Measurements from ENCODE around the gene LAMC2.
"Not testable (repeated sequence)": the region's sequence is repeated elsewhere in the genome, so short reads cannot be mapped to it uniquely, and the experiment has no call there.

LAMC2 gene

GRCh38 chr1:183273300-183273699 lies 87.2 kb downstream of the LAMC2 start:
- no peak overlapping the region for H3K27ac ChIP-seq
- ChIA-PET POLR2A (ENCODE audit: low non-redundant PET) (no interaction called here), CTCF (interaction anchor here (0.9 to 1.1 kb wide), 2 partner anchors 38 to 349 kb away, joined by 3 to 4 read pairs; no protein-coding TSS in a partner anchor)

GRCh38 chr1:183273984-183274383 lies 87.9 kb downstream of the LAMC2 start:
- DNase-seq (ENCODE audit: low spot score); POLR2A ChIA-PET (ENCODE audit: low non-redundant PET): not testable (repeated sequence)
- CTCF ChIA-PET, result interaction anchor here (0.9 kb wide), 1 partner anchor 39 kb away, joined by 3 read pairs; no protein-coding TSS in a partner anchor
- H3K27ac ChIP-seq, result peak overlapping the region; percentile 32; the same call in 1 of the 2 replicates

More at GRCh38 chr1:183273300-183273699, 87.2 kb downstream of the LAMC2 start:
- TF ChIP-seq CTCF (conservative IDR thresholded peaks at IDR 0.05; ENCODE audit: low read depth), result no peak
- DNase-seq (ENCODE audit: low spot score), result peak; percentile 44

- no peak for DNase-seq (ENCODE audit: low spot score)
- no peak for TF ChIP-seq CTCF (conservative IDR thresholded peaks at IDR 0.05; ENCODE audit: low read depth)
- no peak overlapping the region for H3K27ac ChIP-seq
- POLR2A ChIA-PET (ENCODE audit: low non-redundant PET), result no interaction called here
- CTCF ChIA-PET, result interaction anchor here (0.7 kb wide), 1 partner anchor 312 kb away, joined by 3 read pairs; no protein-coding TSS in a partner anchor
These were observed 88.8 kb downstream of the LAMC2 start for GRCh38 chr1:183274836-183275235.

- H3K27ac ChIP-seq, result no peak overlapping the region
- ChIA-PET CTCF (interaction anchor here (0.6 to 0.7 kb wide), 3 partner anchors 10 to 313 kb away, joined by 3 to 4 read pairs (median 3); no protein-coding TSS in a partner anchor), POLR2A (ENCODE audit: low non-redundant PET) (no interaction called here)
- no peak for DNase-seq (ENCODE audit: low spot score)
- TF ChIP-seq CTCF (conservative IDR thresholded peaks at IDR 0.05; ENCODE audit: low read depth), result no peak
These were observed 89.3 kb downstream of the LAMC2 start for GRCh38 chr1:183275322-183275721.

GRCh38 chr1:183276386-183277080 lies 90.5 kb downstream of the LAMC2 start:
- CTCF ChIA-PET, result interaction anchor here (0.9 kb wide), 1 partner anchor 181 kb away, joined by 3 read pairs; no protein-coding TSS in a partner anchor

GRCh38 chr1:183277821-183278738 lies 92.0 kb downstream of the LAMC2 start:
- POLR2A ChIA-PET (ENCODE audit: low non-redundant PET), result interaction anchor here (1.5 kb wide), 1 partner anchor 10 kb away, joined by 4 read pairs; no protein-coding TSS in a partner anchor

More at GRCh38 chr1:183276386-183277080, 90.5 kb downstream of the LAMC2 start:
- no peak for TF ChIP-seq CTCF (conservative IDR thresholded peaks at IDR 0.05; ENCODE audit: low read depth)
- no peak for DNase-seq (ENCODE audit: low spot score)
- POLR2A ChIA-PET (ENCODE audit: low non-redundant PET), result no interaction called here
- H3K27ac ChIP-seq, result no peak overlapping the region

More at GRCh38 chr1:183277821-183278738, 92.0 kb downstream of the LAMC2 start:
- CTCF ChIA-PET, result interaction anchor here (0.8 kb wide), 2 partner anchors 9 to 239 kb away, joined by 3 to 5 read pairs; no protein-coding TSS in a partner anchor
- no peak for DNase-seq (ENCODE audit: low spot score)
- no peak for TF ChIP-seq CTCF (conservative IDR thresholded peaks at IDR 0.05; ENCODE audit: low read depth)
- peak overlapping the region; percentile 94 for H3K27ac ChIP-seq
